ENCODE data around the gene CALML3.

CALML3 gene

GRCh38 chr10:5563321-5563961, 38.7 kb downstream of the CALML3 start:
- Histone ChIP-seq H3K36me3 (ENCODE audit: insufficient read depth, low read length) (no peaks in the 10 kb centered on the region), H3K9me3 (ENCODE audit: control insufficient read depth, insufficient read depth, low read length) (no peaks in the 10 kb centered on the region), H3K4me1 (ENCODE audit: insufficient read depth, low read length) (peaks cover 16% of the 10 kb centered on the region; the same call in 1 of the 2 replicates), H3K9ac (ENCODE audit: low read depth, low read length) (no peak overlapping the region)

- H3K9ac ChIP-seq (ENCODE audit: low read depth, low read length) = no peak overlapping the region
- H3K4me1 ChIP-seq (ENCODE audit: insufficient read depth, low read length) = peaks cover 16% of the 10 kb centered on the region; the same call in 1 of the 2 replicates
- H3K9me3 ChIP-seq (ENCODE audit: control insufficient read depth, insufficient read depth, low read length) = no peaks in the 10 kb centered on the region
- no peaks in the 10 kb centered on the region for H3K36me3 ChIP-seq (ENCODE audit: insufficient read depth, low read length)
Measured at GRCh38 chr10:5563991-5564536, 39.3 kb downstream of the CALML3 start.

GRCh38 chr10:5564537-5565204, 39.9 kb downstream of the CALML3 start:
- no peaks in the 10 kb centered on the region for H3K9me3 ChIP-seq (ENCODE audit: control insufficient read depth, insufficient read depth, low read length)
- peaks cover 15% of the 10 kb centered on the region; the same call in 1 of the 2 replicates for H3K4me1 ChIP-seq (ENCODE audit: insufficient read depth, low read length)
- no peak overlapping the region for H3K9ac ChIP-seq (ENCODE audit: low read depth, low read length)
- no peaks in the 10 kb centered on the region for H3K36me3 ChIP-seq (ENCODE audit: insufficient read depth, low read length)

GRCh38 chr10:5565205-5565545, 40.4 kb downstream of the CALML3 start:
- H3K36me3 ChIP-seq (ENCODE audit: insufficient read depth, low read length) = no peaks in the 10 kb centered on the region
- H3K9ac ChIP-seq (ENCODE audit: low read depth, low read length) = no peak overlapping the region
- no peaks in the 10 kb centered on the region for H3K9me3 ChIP-seq (ENCODE audit: control insufficient read depth, insufficient read depth, low read length)
- H3K4me1 ChIP-seq (ENCODE audit: insufficient read depth, low read length) = peaks cover 10% of the 10 kb centered on the region; the same call in 1 of the 2 replicates

GRCh38 chr10:5565671-5566581, 41.2 kb downstream of the CALML3 start:
- Histone ChIP-seq H3K36me3 (ENCODE audit: insufficient read depth, low read length) (no peaks in the 10 kb centered on the region), H3K9me3 (ENCODE audit: control insufficient read depth, insufficient read depth, low read length) (no peaks in the 10 kb centered on the region), H3K9ac (ENCODE audit: low read depth, low read length) (no peak overlapping the region), H3K4me1 (ENCODE audit: insufficient read depth, low read length) (peaks cover 6% of the 10 kb centered on the region; the same call in 1 of the 2 replicates)

- no peaks in the 10 kb centered on the region for H3K36me3 ChIP-seq (ENCODE audit: insufficient read depth, low read length)
- H3K9ac ChIP-seq (ENCODE audit: low read depth, low read length) = no peak overlapping the region
- no peaks in the 10 kb centered on the region for H3K9me3 ChIP-seq (ENCODE audit: control insufficient read depth, insufficient read depth, low read length)
- H3K4me1 ChIP-seq (ENCODE audit: insufficient read depth, low read length) = peaks cover 6% of the 10 kb centered on the region; the same call in 1 of the 2 replicates
Measured at GRCh38 chr10:5566614-5567013, 41.9 kb downstream of the CALML3 start.

GRCh38 chr10:5567477-5567876, 42.7 kb downstream of the CALML3 start:
- Histone ChIP-seq H3K9ac (ENCODE audit: low read depth, low read length) (no peak overlapping the region), H3K36me3 (ENCODE audit: insufficient read depth, low read length) (no peaks in the 10 kb centered on the region), H3K4me1 (ENCODE audit: insufficient read depth, low read length) (peaks cover 6% of the 10 kb centered on the region; the same call in 1 of the 2 replicates), H3K9me3 (ENCODE audit: control insufficient read depth, insufficient read depth, low read length) (no peaks in the 10 kb centered on the region)

- no peak overlapping the region for H3K9ac ChIP-seq (ENCODE audit: low read depth, low read length)
- H3K9me3 ChIP-seq (ENCODE audit: control insufficient read depth, insufficient read depth, low read length) = no peaks in the 10 kb centered on the region
- H3K36me3 ChIP-seq (ENCODE audit: insufficient read depth, low read length) = no peaks in the 10 kb centered on the region
- no peaks in the 10 kb centered on the region; the same call in 1 of the 2 replicates for H3K4me1 ChIP-seq (ENCODE audit: insufficient read depth, low read length)
Measured at GRCh38 chr10:5568984-5569383, 44.2 kb downstream of the CALML3 start.

- no peak overlapping the region for H3K9ac ChIP-seq (ENCODE audit: low read depth, low read length)
- no peaks in the 10 kb centered on the region for H3K36me3 ChIP-seq (ENCODE audit: insufficient read depth, low read length)
- no peaks in the 10 kb centered on the region for H3K9me3 ChIP-seq (ENCODE audit: control insufficient read depth, insufficient read depth, low read length)
- no peaks in the 10 kb centered on the region; the same call in 1 of the 2 replicates for H3K4me1 ChIP-seq (ENCODE audit: insufficient read depth, low read length)
Measured at GRCh38 chr10:5569568-5569967, 44.8 kb downstream of the CALML3 start.

- no peak overlapping the region for H3K9ac ChIP-seq (ENCODE audit: low read depth, low read length)
- no peaks in the 10 kb centered on the region; the same call in 1 of the 2 replicates for H3K4me1 ChIP-seq (ENCODE audit: insufficient read depth, low read length)
- no peaks in the 10 kb centered on the region for H3K9me3 ChIP-seq (ENCODE audit: control insufficient read depth, insufficient read depth, low read length)
- no peaks in the 10 kb centered on the region for H3K36me3 ChIP-seq (ENCODE audit: insufficient read depth, low read length)
Measured at GRCh38 chr10:5570007-5570655, 45.4 kb downstream of the CALML3 start.

- Histone ChIP-seq H3K9me3 (ENCODE audit: control insufficient read depth, insufficient read depth, low read length) (no peaks in the 10 kb centered on the region), H3K4me1 (ENCODE audit: insufficient read depth, low read length) (peaks cover 3% of the 10 kb centered on the region; the same call in 1 of the 2 replicates), H3K9ac (ENCODE audit: low read depth, low read length) (no peak overlapping the region), H3K36me3 (ENCODE audit: insufficient read depth, low read length) (no peaks in the 10 kb centered on the region)
Measured at GRCh38 chr10:5570979-5571810, 46.4 kb downstream of the CALML3 start.

GRCh38 chr10:5571826-5572225, 47.1 kb downstream of the CALML3 start:
- H3K4me1 ChIP-seq (ENCODE audit: insufficient read depth, low read length) = peaks cover 7% of the 10 kb centered on the region; the same call in 1 of the 2 replicates
- H3K9me3 ChIP-seq (ENCODE audit: control insufficient read depth, insufficient read depth, low read length) = no peaks in the 10 kb centered on the region
- H3K36me3 ChIP-seq (ENCODE audit: insufficient read depth, low read length) = no peaks in the 10 kb centered on the region
- H3K9ac ChIP-seq (ENCODE audit: low read depth, low read length) = no peak overlapping the region

GRCh38 chr10:5573319-5573950, 48.7 kb downstream of the CALML3 start:
- H3K9ac ChIP-seq (ENCODE audit: low read depth, low read length) = no peak overlapping the region
- H3K9me3 ChIP-seq (ENCODE audit: control insufficient read depth, insufficient read depth, low read length) = no peaks in the 10 kb centered on the region
- H3K4me1 ChIP-seq (ENCODE audit: insufficient read depth, low read length) = peaks cover 7% of the 10 kb centered on the region; the same call in 1 of the 2 replicates
- no peaks in the 10 kb centered on the region for H3K36me3 ChIP-seq (ENCODE audit: insufficient read depth, low read length)
